Superior temporal gyrus (tissue), 1 donor: ENCODE measurements around the gene CBR3.
A peak's percentile ranks its signal among the peaks of the same experiment; 100 is the strongest.
"Not testable (repeated sequence)": the region's sequence is repeated elsewhere in the genome, so short reads cannot be mapped to it uniquely, and the experiment has no call there.

ENCODE experiments used
- DNase-seq: peaks from one replicate; pipeline ENCODE4 v3.0.0-alpha.2; 2016; ENCODE audit errors: extremely low spot score

The CBR3 gene

DNA sequence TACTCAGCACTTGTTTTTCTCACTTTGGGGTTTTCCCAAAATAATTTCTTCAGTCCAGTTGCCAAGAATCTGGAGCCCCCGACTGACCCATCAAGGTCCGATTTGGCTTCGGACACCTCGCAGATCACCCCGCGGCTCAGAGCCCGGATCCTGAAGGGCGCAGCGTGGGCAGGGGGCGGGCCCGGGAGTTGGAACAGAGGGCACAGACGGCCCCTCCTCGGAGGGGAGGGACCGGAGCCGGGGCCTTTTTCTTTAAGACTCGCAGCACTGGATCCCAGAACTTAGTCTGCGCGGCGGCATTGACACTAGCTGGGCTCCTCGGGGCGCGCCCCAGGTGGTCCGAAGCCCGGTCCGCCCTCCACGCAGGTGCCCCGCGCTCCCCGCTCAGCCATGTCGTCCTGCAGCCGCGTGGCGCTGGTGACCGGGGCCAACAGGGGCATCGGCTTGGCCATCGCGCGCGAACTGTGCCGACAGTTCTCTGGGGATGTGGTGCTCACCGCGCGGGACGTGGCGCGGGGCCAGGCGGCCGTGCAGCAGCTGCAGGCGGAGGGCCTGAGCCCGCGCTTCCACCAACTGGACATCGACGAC, at the start of gene CBR3:
TSS of gene CBR3 (plus strand) at position 277 of the 588 bp plus-strand sequence. CDS start at position 391, 114 bp downstream.
- no peak for DNase-seq

DNA sequence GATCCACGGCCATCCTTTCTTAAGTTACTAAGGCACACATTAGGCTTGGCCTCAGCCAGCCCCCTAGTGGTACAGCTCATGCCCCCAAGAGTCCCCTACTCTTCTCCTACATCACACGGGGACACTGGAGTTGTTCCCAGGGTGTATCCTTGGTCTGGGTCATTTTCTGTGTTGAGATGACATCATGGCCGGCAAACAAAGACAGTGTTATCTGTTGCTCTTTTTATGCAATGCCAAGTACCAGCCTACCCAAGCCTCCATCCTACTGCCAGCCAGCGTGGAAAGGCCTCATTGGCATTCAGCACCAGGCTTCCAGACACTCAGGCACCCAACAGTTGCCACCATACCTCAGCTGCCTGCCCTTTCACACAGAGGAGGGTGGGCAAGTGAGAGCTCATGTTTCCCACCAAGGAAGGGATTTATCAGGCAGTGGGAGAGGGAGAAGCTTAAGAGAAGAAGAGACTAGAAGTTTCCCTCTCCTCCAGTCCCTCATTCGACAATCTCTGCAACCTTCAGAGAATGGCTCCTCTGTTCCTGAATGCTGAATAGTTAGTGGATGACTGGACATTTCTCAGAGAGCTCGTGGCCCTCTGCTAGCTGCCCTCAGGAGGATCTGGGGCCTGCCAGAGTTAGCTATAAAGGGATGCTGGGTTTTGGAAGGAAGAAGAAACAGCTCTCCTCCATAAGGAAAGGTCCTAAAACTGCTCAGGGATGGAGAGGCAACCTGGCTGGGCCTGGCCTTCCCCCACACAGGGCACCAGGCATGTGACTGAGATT, 47.3 kb upstream of the CBR3 start:
- DNase-seq = peak; percentile 97

DNA sequence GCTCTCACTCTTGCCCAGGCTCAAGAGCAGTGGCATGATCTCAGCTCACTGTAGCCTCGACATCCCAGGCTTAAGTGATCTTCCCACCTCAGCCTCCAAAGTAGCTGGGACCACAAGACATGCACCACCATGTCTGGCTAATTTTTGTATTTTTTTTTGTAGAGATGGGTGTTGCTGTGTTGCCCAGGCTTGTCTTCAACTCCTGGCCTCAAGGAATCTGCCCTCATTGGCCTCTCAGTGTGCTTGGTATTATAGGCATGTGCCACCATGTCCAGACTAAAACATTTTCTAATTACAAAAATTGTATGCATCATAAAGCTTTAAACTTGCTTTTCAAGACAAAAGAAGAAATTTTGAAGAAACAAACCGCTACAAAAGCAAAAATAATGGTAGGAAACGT, 44.9 kb upstream of the CBR3 start:
- DNase-seq = no peak

DNA sequence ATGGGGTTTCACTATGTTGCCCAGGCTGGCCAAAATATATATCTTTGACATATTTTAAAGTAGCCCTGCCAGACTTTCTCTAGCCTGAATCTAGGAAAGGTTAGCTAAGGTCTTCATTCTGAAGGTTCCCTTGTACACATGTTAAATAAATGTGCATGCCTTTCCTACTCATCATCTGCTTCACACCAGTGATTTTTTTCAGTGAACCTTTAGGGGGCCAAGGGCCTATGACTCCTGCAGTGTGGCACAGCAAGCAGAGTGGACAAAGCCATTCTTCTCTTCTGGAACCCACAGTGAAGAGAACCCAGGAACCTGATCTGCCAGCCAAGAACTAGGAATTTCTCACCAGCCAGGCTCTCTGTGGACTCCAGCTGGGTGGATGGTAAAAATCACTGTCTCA, 42.2 kb upstream of the CBR3 start:
- no peak for DNase-seq

DNA sequence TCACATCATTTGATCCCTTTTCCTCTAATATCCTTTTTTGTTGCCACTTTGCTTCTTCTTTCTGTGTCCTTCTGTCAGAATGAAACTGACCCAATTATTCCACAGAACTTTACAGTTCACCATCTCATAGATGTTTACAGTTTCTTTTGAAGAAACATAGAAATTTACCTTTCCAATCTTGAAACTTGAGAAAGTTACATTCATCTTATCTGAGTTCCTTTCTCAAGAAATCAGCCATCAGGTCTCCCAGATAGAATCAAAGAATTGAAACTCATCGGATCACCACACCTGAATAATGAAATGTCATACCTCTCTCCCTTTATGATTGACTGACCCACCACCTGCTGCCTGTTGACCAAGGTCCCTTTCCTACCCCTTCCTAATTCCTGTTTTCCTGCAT, 41.4 kb upstream of the CBR3 start:
- no peak for DNase-seq

DNA sequence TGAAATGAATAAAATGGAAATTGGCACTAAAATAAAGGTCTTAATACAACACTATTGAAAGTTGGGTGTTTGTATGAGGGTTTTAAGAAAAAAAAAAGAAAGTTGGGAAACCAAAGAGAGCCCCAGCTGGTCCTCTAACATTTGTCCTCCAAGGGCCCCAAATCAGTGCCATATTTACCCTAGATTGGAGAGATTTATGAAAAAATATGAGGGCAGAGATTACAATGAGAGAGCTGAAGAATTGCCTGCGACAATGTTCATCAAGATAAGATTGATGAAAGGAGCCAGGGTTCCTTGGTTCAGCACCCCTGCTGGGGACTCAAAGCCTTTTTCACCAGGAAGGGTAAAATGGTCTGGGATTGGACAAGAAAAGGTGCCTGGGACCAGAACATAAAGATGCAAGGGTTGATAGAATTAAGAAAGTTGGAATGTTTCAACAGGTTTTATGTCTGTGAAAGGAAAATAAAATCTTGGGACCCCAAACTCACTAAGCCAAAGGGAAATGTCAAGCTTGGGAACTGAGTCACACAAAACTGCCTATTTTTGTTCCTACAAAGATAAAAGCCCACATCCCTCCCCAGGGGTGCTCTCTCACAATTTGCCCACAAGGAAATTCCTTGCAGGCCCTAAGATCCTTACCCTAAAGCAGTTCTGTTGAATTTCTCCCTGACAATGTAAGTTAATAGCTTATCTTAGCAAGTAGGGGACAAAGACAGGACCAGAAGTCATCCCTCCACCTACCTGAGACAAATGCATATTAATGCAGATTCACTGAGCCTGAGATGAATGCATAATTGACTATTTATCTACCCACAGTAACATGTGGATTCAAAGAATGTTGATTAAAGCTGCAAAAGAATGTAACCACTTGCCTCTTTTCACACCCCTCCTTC, 38.2 kb upstream of the CBR3 start:
- no peak for DNase-seq

DNA sequence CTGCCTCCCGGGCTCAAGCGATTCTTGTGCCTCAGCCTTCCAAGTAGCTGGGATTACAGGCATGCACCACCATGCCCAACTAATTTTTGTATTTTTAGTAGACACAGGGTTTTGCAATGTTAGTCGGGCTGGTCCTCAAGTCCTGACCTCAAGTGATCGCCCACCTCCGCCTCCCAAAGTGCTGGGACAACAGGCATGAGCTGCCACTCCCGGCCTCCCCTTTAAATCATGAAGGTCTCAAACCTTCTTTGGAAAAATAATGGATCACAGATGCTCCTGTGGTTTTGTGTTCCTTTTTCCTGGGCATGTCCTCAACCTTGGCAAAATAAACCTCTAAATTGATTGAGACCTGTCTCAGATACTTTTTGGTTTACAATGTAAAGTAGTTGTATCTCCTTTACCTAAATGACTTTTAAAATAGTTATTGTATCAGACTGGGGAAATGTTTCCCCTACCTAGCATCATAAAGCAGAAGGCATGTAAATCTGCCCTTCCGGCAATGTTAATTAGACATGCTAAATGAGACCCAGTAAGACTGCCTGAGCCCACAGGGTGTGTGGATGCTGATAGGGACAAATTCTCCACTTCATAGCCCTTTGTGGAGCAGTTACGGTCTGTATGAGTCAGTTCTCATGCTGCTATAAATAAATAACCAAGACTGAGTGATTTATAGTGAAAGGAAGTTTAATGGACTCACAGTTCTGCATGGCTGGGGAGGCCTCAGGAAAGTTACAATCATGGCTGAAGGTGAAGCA, 37.3 kb upstream of the CBR3 start:
- no peak for DNase-seq

DNA sequence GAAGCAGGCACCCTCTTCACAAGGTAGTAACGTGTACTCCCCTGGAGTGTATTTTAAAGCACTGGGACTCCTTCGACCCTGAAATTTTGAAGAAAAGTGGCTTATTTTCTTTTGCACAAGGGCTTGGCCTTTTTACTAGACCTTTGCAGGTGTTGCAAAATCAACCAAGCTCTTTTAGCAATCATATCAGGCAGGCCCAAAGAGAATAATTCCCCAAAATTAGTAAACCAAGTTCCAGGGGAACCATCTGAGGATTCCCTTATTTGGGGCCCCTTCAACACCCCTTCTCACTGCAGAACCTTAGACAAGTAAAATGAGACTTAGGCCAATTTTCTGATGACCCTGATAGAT, 36.7 kb upstream of the CBR3 start:
- no peak for DNase-seq

DNA sequence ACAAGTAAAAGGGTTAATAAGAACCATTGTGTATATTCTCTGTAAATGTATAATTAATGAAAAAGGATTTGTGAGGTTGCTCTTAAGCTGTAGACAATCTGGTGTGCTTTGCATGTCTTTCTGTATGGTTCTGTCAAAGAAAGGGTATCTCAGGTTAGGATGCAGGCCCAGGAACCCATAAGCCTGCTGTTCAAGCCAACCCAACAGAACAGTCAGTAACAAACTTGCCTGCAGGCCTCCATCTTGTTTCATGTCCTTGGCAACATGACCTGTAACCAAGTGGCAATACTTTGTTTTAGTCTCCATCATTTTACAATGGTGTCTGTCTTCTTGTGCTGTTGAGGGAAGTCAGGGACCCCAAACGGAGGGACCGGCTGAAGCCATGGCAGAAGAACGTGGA, 35.9 kb upstream of the CBR3 start:
- DNase-seq = no peak

DNA sequence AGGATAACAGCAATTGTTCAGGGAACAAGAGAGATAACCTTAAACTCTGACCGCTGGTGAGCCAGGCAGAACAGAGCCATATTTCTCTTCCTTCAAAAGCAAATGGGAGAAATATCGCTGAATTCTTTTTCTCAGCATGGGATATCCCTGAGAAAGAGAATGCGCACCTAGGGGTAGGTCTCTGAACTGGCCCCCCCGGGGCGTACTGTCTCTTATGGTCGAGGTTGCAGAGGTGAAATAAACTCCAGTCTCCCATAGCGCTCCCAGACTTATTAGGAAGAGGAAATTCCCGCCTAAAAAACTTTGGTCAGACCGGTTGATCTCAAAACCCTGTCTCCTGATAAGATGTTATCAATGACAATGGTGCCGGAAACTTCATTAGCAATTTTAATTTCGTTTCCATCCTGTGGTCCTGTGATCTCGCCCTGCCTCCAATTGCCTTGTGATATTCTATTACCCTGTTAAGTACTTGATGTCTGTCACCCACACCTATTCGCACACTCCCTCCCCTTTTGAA, 35.1 kb upstream of the CBR3 start:
- DNase-seq = not testable (repeated sequence)

DNA sequence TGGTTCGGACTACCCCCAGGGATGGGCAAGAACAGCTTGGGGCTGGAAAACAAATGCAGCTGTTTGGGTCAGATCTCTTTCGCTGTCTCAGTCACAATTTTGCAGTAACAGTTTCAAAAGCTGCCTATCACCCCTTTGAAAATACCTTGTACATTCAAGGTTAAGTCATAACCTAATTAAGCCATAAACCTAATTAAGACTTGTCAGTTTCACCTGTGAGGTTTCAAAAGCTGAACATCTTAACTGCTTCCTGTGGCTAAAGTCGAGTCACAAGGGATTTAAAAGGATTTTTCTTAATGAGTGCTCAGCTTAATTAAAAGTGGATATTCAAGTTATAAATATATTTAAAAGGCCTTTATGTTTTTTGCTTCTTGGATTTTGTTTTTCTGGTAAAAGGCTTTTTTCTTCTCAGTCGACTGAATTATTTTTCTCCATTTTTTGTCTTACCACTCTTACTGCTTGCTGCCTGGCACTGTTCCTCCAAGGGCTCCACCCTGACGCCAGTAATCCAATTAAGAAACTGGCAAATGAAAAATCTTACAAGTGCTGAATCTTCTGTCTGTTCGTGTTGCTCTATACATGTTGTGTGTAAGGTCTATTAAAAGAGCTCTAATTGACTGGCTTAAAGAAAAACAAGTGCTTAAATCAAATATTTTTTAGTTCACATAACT, 33.8 kb upstream of the CBR3 start:
- DNase-seq = no peak

DNA sequence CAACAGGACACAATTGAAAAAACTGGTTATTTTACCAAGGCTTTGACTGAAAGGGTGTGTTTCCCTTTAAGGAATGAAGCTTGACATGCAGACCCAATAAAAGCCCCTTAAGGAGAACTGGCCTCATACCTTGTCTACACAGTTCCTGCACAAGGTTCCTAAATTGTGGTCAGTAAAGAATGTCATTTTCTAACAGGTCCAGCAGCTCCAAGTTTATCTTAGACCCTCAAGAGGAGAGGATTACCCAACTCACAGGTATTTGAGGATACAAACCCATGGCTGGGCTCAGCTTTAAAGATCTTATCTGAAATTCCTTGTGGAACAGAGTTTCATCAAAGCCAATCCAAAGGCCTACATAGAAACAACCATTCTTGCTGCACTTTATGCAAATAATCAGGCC, 31.4 kb upstream of the CBR3 start:
- no peak for DNase-seq

DNA sequence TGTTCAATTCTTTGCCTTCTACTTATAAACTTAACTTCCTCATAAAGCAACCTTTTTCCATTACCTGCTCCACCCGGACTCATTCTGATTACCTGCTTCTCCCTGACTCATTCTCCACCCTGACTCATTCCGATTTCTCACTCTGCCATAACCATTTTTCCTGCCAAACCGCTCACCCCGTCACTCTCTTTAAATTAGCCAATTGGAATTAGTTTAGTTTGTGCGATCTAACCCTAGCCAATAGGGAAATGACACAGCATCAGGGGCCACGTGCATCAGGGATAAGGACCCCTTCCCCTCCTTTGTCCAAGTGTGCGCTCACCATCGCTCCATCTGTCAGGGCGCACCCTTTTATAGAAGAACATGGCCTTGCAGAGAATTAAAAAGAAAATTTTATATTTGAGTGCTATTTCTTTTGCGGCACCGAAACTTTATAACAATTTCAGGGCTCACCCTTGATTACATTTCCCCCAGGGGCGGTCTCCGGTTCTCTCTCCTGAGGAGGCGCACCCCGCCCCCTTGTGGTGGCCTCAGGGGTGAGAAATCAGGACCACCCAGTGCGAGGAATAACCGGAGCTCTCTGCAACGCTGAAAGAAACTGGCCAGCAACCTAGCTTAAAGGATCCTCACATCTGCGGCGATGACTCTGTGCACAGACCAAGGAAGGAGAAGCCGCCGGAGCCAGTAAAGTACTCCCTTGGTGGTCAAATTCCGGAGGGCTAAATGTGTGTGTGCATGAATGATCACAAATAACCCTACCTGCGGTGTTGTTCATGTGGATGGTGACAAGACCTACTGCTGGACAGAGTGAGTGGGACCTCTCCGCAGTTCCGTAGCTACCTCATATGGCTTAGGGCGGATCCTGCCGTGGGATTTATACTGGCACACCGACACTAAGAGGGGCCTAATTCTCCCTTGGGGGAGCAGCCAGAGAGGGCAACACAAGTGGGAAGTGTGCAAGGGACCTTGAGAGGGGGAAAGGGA, 30.3 kb upstream of the CBR3 start:
- peak; percentile 91 for DNase-seq

DNA sequence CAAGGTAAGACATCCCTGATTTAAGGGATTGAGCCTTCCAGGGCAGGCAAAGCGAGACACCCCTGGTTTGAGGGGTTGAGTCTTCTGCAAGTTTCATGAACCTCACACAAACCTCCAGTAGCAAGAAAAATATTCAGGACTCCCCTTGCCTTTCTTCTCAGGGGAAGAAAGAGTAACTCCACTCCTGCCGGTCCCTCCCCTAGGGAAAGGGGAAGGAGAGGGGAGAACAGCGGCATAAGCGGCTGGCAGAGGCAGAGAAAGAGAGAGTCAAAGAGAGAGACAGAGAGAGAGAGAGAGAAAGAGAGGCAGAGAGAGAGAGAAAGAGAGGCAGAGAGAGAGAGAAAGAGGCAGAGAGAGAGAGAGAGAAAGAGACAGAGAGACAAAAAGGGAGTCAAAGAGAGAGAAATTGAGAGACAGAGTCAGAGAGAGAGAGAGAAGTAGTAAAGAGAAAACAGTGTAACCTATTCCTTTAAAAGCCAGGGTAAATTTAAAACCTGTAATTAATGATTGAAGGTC, 29.5 kb upstream of the CBR3 start:
- DNase-seq = peak; percentile 35

DNA sequence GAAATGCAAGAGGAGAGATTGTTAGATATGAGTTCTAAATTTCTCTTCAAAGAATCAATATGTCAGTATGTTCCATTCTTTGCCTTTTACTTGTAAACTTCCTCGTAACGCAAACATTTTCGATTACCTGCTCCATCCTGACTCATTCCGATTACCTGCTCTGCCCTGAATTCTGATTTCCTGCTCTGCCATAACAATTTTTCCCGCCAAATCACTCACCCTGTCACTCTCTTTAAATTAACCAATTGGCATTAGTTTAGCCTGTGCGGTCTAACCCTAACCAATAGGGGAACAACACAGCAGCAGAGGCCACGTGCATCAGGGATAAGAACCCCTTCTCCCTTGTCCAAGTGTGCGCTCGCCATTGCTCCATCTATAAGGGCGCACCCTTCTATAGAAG, 25.0 kb upstream of the CBR3 start:
- DNase-seq = no peak

DNA sequence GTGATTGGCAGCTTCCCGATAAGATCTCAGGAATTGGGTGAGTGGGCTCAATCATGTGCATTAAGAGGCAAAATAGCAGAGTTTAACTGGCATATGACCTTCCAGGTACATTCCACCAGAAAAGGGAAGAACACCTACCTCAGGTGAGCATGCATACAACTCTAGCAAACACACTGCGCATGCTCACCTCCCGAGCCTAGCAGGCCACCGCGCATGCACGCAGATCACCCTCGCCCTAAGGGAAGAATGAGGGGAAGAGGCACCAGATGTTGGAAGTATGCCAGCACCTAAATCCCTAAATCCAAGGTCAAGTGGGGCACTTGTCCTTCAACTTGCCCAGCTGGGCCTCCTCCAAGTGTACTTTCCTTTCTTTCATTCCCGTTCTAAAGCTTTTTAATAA, 23.6 kb upstream of the CBR3 start:
- DNase-seq = no peak

DNA sequence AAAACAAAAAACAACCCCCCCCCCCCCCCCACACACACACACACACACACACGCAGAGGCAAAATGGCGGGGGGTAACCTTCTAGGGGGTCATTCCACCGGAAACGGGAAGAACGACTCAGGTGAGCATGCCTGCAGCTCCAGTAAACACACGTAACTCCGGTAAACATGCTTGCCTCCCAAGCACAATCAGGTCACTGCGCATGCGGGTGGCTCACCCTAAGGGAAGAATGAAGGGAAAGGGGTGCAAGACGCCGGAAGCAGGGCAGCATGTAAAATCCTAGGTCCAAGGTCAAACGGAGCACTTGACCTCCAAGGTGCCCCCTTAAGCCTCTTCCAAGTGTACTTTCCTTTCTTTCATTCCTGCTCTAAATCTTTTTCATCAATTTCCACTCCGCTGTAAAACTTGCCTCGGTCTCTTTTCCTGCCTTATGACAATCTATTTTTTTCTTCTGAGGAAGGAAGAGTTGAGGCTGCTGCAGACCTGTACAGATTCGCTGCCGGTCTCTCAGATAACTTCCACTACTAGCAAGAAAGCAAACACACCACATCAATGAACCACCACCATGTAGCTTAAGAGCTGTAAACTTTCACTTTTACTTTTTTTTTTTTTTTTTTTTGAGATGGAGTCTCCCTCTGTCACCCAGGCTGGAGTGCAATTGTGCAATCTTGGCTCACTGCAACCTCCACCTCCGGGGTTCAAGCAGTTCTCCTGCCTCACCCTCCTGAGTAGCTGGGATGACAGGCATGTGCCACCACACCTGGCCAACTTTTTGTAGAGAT, 21.0 kb upstream of the CBR3 start:
- DNase-seq = no peak

DNA sequence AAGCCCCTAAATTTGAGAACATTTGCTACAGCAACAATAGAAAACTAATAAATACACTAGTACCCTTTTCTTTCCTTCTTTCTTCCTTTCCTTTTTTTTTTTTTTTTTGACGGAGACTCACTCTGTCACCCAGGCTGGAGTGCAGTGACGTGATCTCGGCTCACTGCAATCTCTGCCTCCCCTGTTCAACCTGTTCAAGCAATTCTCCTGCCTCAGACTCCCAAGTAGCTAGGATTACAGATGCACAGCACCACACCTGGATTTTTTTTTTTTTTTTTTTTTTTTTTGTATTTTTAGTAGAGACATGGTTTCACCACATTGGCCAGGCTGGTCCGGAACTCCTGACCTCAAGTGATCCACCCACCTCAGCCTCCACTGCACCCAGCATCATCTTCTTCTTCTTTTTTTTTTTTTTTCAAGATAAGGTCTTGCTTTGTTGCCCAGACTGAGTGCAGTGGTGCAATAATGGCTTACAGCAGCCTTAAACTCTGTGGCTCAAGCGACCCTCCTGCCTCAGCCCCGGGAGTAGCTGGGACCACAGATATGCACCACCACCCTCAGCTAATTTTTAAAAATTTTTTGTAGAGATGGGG, 19.6 kb upstream of the CBR3 start:
- DNase-seq = no peak
